GM18909 (cell line): ENCODE data around the gene BCL2L11.

Experiments
- ATAC-seq: cut with Tn5 transposase; IDR thresholded peaks from one replicate; pipeline ENCODE4 v1.9.1; 2021; ENCODE audit warnings: mild to moderate bottlenecking; ENCODE audit not compliant: unreplicated experiment, poor library complexity

The BCL2L11 gene

DNA sequence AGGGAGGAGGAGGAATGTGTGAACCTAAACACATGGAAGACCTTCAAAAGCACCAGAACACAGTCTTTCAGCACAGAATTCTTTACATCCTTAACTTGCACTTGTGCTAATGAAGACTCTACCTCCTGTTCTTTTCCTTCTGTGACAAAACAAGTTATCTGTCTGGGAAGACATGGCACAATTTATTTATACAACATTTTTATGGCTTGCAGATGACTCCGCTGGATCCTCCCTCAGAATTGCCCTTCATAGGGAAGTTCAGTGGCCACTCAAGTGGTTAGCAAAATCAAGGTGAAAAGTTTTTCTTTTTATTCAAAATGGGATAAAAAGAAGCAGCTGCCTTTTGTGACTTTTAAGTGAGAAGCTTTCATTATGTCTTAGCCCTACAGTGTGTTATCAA lies 21.4 kb downstream of the BCL2L11 start:
- no peak for ATAC-seq

GRCh38 chr2:111143107-111143842 lies 22.6 kb downstream of the BCL2L11 start:
- ATAC-seq: no peak

DNA sequence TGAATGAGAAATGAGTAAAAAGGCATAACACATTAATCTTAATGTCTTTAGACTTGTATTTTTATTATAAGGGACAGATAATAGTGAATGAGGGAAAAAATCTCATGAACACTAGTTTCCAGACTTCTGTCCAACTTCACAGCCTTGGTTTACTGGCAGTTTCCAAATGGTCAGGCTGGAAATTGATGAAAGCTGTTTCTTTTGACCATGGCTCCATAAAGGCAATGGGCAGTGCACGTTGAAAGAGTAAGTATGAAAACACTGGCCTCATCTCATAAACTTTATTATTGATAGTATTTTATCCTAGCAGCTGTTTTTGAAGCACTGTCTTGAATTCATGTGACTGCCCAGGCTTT lies 23.1 kb downstream of the BCL2L11 start:
- ATAC-seq: no peak

DNA sequence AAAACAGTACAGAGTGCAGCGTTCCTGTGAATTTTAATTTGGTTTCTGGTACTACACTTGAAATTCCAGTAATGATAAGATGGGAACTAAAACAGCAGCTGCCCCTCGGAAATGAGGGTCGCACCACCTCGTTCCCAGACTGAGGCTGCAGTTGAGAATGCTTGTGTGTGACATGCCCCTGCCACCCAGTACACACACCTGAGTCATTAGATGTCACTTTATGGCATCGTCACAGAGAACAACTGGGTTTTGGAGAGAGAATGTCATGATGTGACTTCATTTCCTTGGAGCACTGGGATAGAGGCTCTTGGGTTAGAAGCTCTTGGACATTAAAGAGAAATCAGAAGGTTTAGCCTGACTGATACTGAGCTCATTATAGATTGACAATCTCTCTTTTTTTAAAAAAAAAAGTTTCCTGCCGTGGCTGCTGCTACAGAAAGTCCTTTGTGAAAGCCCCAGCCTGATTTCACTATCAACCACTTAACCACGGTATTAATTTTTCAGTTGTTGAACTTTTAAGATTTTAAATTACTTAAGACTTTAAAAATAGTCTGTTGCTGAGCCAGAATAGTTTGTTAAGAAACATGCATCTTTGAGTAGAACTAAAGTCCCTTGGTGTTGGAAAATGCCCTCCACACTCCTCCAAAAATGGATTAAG lies 24.5 kb downstream of the BCL2L11 start:
- no peak for ATAC-seq

DNA sequence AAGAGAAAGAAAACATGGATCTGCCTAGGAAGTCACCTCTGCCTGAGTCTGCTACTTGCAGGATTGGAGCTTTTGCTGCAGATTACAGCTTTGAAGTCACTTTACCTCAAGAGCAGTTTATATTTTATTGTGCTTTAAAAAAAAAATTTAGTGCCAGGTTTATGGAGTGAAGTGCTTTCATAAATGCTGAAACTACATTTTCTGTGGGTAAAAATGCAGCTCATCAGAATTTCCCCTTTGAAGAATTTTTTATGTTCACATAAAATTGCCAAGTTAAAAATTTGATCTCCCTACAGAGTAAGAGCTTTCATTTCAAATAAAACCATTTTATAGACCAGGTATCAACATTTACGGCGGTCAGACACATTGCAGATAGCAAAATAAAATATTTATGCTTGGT lies 25.2 kb downstream of the BCL2L11 start:
- no peak for ATAC-seq

DNA sequence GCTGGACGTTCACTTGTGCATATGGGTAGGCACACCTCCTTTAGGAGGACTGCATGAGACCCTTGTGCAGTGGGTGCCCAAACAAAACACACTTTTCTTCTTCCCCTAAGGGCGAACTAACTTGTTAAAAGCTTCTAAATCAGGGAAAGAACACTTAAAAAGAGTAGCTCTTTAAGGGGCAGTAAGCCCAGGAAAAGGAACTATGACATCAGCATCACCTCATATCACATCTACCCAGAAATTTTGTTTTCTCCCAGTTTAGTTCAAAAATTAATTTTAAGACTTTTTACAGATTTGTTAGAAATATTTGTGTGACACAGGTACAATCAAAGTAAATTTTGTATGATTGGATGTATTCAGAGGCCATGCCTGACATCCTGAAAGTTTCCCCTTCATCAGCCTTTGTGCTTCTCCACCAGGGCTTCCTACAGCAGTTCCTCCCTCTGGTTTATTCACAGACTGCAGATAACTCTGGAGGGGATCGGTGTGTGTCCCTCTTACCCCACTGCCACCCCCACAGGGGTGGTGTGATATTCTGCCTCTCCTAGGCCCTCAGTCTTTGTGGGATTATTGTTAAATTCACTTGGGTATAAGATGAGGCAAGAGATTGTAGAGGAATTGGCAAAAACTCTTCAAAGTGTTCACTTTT lies 27.6 kb downstream of the BCL2L11 start:
- no peak for ATAC-seq

DNA sequence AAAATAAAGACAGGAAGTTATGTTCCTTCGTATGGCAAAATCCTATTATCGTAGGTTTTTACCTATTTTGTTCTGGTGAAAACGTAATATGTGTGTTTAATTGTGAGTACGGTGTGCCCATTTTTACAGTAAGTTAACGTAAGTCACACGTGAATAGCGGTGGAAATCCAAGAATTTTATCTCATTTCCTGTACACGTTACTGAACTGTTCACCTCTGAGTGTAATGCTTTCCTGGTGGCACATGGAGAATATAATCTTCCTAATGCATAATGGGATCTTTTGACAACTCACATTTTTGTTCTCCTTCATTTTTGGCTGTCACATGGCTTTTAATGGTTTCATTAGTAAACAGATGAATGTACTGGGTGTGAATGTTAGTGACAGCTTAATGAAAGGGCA lies 28.2 kb downstream of the BCL2L11 start:
- ATAC-seq: no peak

- no peak for ATAC-seq
Measured at GRCh38 chr2:111149882-111150455, 29.3 kb downstream of the BCL2L11 start.

GRCh38 chr2:111154758-111155157 lies 34.0 kb downstream of the BCL2L11 start:
- no peak for ATAC-seq

GRCh38 chr2:111155610-111156009 lies 34.9 kb downstream of the BCL2L11 start:
- no peak for ATAC-seq

DNA sequence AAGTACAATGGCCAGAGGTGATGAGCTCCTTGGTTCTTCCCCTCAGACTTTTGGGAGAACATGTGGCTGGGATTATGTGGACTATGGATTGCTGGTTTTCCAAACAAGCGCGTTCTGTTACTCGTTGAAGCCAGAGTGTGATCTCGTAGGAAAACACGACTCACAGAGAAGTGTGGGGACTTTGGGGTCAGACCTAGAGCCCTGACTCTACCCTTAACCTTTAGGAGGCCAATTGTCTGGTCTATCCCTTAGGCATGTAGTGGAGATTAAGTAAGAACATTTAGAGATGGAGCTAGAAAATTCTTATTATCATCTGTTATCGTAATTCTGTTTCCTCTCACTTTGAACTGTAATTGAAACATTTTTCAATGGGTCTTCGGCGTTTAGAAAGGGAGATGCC lies 35.8 kb downstream of the BCL2L11 start:
- ATAC-seq: no peak

GRCh38 chr2:111157071-111157661 lies 36.5 kb downstream of the BCL2L11 start:
- ATAC-seq: peak; percentile 64

DNA sequence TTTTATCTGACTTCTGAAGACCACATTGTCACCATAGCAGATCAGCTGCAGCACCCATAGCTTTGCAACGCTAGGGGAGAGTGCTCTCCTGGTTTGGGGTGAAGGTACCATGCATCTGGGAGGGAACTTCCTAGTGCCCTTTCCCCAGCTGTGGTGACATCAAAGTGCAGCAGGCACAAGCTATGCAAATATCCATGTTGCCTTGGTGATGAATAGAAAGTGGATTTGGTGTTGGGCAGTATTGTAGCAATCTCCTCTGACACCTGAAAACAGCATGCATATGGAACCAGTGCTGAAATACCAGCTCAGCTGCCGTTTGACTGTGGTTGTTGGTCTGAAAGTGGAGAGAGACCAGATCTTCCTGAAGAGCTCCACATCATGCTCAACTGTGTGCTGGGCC lies 37.1 kb downstream of the BCL2L11 start:
- ATAC-seq: peak; percentile 61

DNA sequence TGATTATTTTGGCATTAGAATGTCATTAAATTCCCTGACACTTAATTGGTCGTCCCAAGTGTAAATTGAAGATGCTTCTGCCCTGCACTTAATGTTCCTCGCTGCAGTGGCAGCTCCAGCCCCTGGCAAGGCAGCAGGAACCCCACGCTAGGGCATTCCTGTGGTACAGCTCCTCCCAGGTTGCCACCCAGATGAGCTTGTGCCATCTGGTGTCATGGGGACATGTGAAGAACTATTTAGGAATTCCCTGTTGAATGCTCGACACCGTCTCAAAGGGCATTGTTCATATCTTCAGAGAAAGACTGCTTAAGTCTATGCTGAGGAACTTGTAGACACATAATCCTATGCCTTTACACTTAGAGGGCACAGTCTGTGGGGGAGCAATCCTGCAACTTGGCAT lies 38.9 kb downstream of the BCL2L11 start:
- ATAC-seq: no peak

DNA sequence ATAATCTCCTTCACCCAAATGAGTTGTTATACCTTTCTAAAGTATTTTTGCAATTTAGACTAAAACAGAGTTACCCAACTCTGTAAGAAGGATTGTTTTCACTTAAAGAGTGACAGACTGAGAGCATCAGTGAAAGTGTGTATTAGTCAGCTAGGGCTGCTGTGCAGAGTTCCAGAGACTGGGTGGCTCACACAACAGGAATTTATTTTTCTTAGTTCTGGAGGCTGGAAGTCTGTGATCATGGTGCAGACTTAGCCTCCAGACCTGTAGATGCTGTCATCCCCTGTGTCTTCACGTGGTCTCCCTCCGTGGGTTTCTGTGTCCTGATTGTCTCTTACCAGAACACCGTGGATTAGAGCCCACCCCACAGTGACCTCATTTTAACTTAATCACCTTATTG lies 40.0 kb downstream of the BCL2L11 start:
- no peak for ATAC-seq

GRCh38 chr2:111161971-111162370 lies 41.3 kb downstream of the BCL2L11 start:
- no peak for ATAC-seq

DNA sequence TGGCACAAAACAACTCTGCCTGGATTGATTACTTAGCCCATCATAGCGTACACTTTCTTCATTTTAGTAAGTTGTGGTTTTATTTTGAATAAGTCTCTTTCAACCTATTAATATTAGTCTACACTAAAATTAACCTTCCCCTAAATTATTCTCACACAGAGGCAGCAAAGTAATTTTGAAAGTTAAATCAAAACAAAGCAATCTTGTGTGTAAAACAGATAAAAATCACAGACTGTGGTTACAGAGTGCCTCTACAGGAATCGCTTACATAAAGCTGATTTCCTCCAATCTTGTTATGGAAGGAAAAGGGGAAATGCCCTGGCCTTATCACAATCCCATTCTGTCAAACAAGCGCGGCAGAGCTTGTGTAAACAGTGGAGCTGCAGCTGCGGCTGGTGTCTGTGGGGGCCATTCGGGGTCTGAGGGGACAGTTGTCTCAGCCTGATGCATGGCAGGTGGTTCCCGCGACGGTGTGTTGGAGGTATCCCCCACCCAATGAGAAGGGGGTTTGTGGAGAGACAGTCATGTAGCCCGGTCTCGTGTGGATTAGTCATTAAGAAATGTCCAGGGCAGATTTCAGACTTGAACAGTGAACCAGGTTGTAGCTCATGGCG lies 42.1 kb downstream of the BCL2L11 start:
- ATAC-seq: no peak

- ATAC-seq: no peak
Measured at GRCh38 chr2:111164078-111164477, 43.4 kb downstream of the BCL2L11 start.

DNA sequence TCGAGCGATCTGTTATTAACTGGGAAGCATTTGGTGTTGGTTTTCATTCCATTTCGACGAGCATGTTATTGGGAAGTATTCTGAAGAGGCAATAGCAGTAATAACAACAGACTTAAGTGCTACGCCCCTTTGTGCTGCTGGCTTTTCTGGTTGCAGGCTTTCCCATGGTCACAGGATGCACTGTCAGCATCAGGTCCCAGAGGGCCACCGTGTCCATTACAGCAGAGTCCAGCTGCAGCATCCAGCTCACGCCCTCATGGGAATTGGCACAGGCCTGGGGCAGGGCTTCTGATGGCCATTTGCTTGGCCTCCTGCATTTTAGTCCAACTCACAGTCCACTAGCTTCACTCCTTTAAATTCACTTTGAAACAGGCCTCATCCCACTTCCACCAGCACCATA lies 44.4 kb downstream of the BCL2L11 start:
- ATAC-seq: no peak

- no peak for ATAC-seq
Measured at GRCh38 chr2:111166115-111166514, 45.4 kb downstream of the BCL2L11 start.
